ENCODE results near the gene TRUB2. TPM values are rescaled to one million over a fixed set of nuclear protein-coding genes. Genes with fewer than 3 reads are reported as not detected.

TRUB2 gene
- total RNA-seq, 6 experiments from 2014 or later: 16.7 to 35.5 (median 24.5) TPM

- Histone ChIP-seq H3K4me1 (no peaks in the 10 kb centered on the region), H3K36me3 (peaks cover 0 to 13% (median 4%) of the 10 kb centered on the region in 4 donors), H3K27ac (no peak overlapping the region), H3K4me3 (no peak overlapping the region), H3K9me3 (no peaks in the 10 kb centered on the region), H3K27me3 (no peaks in the 10 kb centered on the region)
- no peak for TF ChIP-seq CTCF (IDR thresholded peaks at IDR 0.05)
- no peak for TF ChIP-seq POLR2A (IDR thresholded peaks at IDR 0.05)
- 100% methylated on average over 2 of the region's 19 CpGs for WGBS (ENCODE audit: insufficient coverage, low coverage, low lambda C conversion rate, missing lambda C conversion rate)
- no peak for ATAC-seq
- DNase-seq: no peak
- intact Hi-C loops (cut with DNase I): no loop called here
Observed at GRCh38 chr9:128355451-128355850, 33.2 kb upstream of the TRUB2 start.

DNA sequence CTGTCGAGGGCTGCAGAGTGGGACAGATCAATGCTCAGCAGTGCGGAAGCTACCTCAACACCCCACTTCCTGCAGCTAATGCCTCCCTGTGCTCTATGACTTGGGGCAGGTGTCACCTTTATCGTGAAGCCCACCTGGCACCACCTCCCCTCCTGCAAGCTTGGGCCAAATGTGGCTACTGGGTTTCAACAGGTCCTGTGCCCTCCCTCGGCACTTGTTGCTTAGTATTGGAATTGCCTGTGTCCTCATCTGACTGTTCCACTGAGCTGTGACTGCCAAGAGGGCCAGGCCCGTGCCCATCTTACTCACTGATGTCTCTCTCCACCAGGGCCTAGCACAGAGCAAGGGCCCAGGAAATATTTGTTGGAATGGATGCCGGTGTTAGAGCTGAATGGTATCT is 27.5 kb upstream of the TRUB2 start:
- H3K4me1 ChIP-seq: no peaks in the 10 kb centered on the region
- no peak for TF ChIP-seq CTCF (IDR thresholded peaks at IDR 0.05)
- no peak for TF ChIP-seq POLR2A (IDR thresholded peaks at IDR 0.05)
- peaks cover 0 to 28% (median 7%) of the 10 kb centered on the region in 4 donors for H3K36me3 ChIP-seq
- 90% methylated on average over 2 of the region's 6 CpGs for WGBS (ENCODE audit: insufficient coverage, low coverage, low lambda C conversion rate, missing lambda C conversion rate)
- no peak overlapping the region for H3K27ac ChIP-seq
- ATAC-seq: no peak
- DNase-seq: no peak
- intact Hi-C loops (cut with DNase I): loop anchor here (10.0 kb wide), 1 partner anchor 55 kb away; no protein-coding TSS in a partner anchor
- H3K9me3 ChIP-seq: no peaks in the 10 kb centered on the region
- no peaks in the 10 kb centered on the region for H3K27me3 ChIP-seq
- no peak overlapping the region for H3K4me3 ChIP-seq

DNA sequence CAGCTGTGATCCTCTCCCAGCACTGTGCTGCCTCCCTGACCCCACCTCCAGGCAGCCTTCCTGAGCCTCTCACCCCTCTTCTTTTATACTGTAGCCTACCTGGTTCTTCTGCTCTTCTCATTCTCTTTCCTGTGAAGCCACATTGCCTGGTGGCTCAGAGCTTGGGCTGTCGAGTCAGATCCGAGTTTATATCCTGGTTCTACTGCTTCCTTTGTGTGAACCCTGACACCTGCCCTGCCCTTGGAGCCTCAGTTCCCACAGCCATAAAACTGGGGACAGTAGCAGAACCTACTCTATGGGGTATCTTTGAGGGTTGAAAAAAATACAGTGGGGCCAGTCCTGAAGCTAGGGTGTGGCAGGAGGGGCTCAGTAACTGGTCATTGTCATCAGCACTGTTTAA is 26.9 kb upstream of the TRUB2 start:
- H3K36me3 ChIP-seq: peaks cover 0 to 35% (median 9%) of the 10 kb centered on the region in 4 donors
- TF ChIP-seq POLR2A (IDR thresholded peaks at IDR 0.05) (no peak), CTCF (IDR thresholded peaks at IDR 0.05) (no peak)
- intact Hi-C loops (cut with DNase I): loop anchor here (10.0 kb wide), 1 partner anchor 54 kb away; no protein-coding TSS in a partner anchor
- no peaks in the 10 kb centered on the region for H3K27me3 ChIP-seq
- ATAC-seq (no peak), DNase-seq (no peak)
- H3K27ac ChIP-seq: no peak overlapping the region
- WGBS (ENCODE audit: insufficient coverage, low coverage, low lambda C conversion rate, missing lambda C conversion rate): 100% methylated on average over 1 of the region's 2 CpGs
- H3K9me3 ChIP-seq: no peaks in the 10 kb centered on the region
- H3K4me3 ChIP-seq: no peak overlapping the region
- H3K4me1 ChIP-seq: no peaks in the 10 kb centered on the region

GRCh38 chr9:128344931-128345605 is 22.8 kb upstream of the TRUB2 start:
- WGBS (ENCODE audit: insufficient coverage, low coverage, low lambda C conversion rate, missing lambda C conversion rate): 100% methylated on average over 1 of the region's 28 CpGs
- H3K4me1 ChIP-seq: peaks cover 0 to 6% (median 0%) of the 10 kb centered on the region in 4 donors
- H3K36me3 ChIP-seq: peaks cover 0 to 44% (median 9%) of the 10 kb centered on the region in 4 donors
- H3K9me3 ChIP-seq: no peaks in the 10 kb centered on the region
- DNase-seq (no peak), ATAC-seq (no peak)
- intact Hi-C loops (cut with DNase I): loop anchor here (10.0 kb wide), 1 partner anchor 50 kb away; no protein-coding TSS in a partner anchor
- TF ChIP-seq POLR2A (IDR thresholded peaks at IDR 0.05) (no peak), CTCF (IDR thresholded peaks at IDR 0.05) (no peak)
- no peak overlapping the region for H3K27ac ChIP-seq
- no peaks in the 10 kb centered on the region for H3K27me3 ChIP-seq
- H3K4me3 ChIP-seq: no peak overlapping the region
